HG03558 (cell line): Measurements from ENCODE around the gene COL18A1.
"Not testable (repeated sequence)": the region's sequence is repeated elsewhere in the genome, so short reads cannot be mapped to it uniquely, and the experiment has no call there.

Experiments used
- ATAC-seq: cut with Tn5 transposase; IDR thresholded peaks from one replicate; pipeline ENCODE4 v1.9.1; 2021; ENCODE audit warnings: moderate number of reproducible peaks; ENCODE audit not compliant: unreplicated experiment; ENCODE audit errors: extremely low read depth

Gene COL18A1

DNA sequence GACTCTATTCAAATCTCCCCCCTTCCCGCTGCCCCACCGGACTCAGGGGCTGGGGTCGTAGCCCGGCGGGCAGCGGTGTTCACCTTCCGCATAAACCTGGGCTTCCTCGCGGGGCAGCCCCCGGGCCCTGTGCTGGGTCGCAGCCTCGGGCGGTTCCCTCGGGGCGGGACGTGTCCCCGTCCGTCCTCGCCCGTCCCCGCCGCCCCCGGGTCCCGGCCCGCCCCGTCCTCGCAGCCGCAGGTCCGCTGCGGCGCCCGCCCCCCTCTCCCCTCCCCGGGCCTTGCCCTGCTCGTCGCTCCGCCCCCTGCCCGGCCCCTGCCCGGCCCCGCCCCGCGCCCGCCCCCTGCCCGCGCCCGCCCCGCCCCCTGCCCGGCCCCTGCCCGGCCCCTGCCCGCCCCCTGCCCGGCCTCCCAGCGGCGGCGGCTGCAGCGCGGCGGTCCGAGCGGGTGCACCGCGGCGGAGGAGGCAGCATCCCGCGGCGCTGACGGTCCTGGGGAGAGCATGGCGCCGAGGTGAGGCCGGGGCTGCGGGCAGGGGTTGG lies at the start of gene COL18A1:
COL18A1 (plus strand) TSS at position 436 of the 541 bp plus-strand sequence; CDS start at position 502, 66 bp downstream.
- ATAC-seq, result no peak

DNA sequence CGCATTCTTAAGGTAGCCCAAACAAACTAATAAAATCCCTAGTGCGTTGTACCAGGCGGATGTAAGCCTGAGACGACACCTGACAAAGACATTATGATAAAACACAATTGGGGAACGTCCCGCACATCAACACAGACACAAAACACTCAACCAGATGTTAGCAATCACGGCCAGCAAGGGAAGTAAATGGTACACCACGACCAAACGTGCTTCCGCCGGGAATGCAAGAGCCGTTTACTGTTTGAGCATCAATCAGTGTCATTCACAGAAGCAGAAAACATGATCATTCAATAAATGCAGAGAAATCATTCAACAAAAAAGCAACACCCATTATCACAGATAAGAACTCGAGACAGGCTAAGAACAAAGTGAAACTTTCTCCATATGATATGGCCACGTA lies 49.4 kb upstream of the COL18A1 start:
- ATAC-seq, result no peak

DNA sequence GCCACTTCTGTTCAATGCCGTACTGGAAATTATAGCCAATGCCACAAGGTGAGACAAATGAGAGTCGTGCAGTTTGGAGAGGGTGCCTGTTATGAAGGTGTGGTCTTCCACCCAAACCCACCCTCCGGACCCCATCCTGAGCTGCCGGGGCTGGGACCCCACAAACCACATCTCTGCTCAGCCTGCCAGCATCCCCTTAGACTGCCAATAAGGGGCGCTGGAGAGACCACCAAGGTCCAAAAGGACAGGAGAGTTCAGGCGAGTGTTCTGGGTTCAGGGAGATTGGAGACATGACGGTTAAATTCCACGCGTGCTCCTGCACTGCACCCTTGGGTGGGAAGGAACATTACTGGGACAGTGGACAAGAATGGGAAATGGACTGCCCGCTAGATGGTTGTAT lies 48.7 kb upstream of the COL18A1 start:
- no peak for ATAC-seq

DNA sequence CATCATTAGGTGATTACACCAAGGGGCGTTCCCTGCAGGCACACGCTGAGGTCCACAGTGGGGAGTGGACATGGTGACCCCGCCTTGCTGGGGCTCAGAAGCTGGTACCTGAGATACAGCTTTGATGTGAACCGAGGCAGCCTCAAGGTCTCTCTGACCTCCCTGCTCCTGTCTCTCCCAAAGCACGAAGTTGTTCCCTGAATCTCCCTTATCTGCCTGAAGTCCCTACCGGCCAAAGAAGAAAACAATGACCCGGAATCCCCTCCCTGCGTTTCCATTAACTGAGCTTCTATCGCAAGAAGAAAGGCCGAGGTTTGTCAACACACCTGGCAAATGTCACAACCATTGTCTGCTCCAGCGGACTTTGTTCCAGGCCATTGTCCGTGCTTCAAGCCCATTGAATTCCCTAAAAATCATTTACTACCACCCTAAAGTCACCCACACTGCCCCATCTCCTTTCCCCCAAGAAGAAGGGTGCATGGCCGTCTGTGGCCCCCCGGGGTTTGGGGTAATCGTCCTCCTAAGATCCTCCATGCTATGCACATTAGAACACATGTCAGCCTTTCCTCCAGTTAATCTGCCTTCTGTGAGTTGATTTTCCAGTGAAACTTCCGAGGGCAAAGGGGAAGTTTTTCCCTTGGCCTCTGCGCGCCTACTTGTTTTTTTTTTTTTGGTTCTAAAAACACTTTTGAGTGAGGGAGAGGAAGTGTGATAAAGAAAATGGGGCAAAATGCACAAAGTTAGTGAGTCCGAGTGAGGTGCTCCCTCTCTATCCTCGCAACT lies 48.1 kb upstream of the COL18A1 start:
- ATAC-seq, result no peak

DNA sequence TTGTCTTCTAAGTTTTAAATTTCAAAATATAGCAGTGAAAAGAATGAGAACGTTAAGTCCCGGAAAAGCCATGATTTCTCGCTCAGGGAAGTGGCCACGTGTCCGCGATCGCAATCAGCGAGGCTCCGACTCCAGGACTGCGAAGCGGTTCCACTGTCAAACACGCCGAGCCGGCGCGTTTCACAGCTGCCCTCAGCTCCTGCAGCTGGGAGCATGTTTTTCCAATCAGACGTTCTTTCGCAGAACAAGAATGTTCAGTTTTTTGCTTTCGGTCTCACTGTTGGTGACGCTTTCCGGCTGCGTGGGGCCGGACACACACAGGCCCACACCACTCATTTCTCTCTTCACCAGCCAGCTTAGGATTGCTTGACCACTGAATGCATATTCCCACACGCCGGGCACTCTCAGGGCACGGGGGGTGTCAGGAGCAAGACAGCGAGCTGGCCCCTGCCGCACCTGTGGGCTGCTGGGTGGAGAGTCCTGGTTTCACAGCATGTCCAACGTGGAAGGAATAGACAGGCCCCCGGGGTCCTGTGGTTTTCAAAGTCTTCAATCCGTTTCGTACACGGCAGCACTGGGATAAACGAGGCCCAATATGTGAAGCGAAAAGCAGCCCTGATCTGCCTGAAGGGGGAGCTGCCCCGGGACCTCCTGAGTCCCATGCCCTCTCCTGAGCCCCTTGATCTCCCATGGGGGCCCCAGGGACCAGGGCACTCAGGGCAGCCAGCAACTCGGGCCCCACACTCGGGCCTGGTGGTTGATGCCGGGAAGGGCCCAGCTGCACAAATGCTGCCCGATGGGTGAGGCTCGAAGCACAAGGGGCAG lies 47.3 kb upstream of the COL18A1 start:
- no peak for ATAC-seq

DNA sequence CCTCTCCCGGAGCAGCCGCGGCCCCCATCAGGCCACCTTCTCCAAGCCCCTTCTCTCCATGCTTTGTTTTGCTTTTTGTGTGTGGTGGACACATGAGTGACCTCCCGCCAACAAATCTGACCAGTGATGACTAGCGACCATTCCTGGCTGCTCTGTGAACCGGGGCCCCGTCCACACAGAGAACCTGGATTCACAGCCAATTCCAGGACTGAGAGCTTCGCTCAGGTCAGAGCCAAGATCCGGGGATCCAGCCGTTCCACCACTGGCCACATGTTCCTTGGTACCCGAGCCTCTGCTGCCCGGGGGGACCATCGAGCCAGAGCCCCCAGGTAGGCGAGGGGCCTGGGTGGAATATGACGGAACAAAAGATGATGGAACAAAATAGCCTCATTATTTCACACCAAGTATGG lies 46.7 kb upstream of the COL18A1 start:
- no peak for ATAC-seq

DNA sequence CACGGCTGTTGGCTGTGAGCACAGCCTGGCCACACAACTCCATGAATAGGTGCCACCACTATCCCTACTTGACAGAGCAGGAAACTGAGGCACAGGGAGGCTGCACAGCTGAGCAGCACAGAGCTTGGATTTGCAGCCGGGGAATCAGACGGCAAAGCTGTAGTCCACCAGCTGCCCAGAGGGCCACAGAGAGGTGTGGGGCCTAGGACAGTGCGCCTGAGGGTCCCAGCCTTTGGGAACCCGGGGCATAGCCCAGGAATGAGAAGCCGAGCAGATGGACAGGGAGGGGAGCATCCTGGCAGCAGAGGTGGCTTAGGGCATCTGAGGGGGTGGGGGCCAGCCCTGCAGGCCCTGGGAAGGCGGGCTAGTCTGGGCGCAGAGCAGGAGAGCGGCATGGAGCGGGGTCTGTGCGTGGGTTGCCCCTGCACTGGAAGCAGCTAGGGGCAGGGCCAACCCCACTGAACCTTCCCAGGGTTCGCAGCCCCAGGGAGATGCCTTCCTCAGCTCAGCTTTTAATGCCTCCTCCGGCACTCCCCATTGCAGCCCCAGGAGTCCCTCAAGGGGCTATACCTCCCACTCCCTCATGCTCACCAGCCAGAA lies 46.2 kb upstream of the COL18A1 start:
- no peak for ATAC-seq

DNA sequence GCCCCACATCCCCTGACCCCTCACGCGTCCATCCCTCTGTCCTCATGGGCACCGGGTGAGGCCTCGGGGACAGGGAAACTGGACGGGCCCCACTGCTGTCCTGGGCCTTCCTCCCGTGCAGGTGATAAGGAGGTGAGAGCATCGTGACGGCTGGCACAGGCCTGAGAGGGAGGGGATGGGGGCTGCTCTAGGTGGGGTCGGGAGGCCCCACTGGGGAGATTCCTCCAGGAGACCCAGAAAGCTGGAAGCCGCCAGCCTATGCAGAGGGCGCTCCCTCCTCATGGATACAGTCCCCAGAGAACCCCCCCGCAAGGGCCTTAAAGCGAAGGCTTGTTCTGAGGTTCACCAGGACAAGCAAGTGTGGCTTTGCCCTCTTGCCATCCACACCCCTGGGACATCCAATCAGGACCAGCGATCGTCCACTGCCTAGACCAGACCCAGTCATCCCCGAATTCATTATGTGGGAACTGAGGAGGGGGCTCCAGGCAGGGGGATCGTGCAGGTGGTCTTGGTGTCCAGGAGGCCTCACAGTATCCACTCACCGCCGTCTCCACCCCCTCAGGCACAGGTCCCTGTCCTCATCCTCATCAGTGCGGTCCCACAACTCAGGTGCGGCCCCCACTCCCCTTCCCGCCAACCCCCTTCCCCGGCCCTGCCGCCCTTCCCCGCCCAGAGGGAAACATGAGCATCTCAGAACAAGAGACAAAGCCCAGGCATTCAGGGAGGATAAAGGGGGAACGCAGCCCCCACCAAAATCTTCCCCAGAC lies 45.3 kb upstream of the COL18A1 start:
- no peak for ATAC-seq

DNA sequence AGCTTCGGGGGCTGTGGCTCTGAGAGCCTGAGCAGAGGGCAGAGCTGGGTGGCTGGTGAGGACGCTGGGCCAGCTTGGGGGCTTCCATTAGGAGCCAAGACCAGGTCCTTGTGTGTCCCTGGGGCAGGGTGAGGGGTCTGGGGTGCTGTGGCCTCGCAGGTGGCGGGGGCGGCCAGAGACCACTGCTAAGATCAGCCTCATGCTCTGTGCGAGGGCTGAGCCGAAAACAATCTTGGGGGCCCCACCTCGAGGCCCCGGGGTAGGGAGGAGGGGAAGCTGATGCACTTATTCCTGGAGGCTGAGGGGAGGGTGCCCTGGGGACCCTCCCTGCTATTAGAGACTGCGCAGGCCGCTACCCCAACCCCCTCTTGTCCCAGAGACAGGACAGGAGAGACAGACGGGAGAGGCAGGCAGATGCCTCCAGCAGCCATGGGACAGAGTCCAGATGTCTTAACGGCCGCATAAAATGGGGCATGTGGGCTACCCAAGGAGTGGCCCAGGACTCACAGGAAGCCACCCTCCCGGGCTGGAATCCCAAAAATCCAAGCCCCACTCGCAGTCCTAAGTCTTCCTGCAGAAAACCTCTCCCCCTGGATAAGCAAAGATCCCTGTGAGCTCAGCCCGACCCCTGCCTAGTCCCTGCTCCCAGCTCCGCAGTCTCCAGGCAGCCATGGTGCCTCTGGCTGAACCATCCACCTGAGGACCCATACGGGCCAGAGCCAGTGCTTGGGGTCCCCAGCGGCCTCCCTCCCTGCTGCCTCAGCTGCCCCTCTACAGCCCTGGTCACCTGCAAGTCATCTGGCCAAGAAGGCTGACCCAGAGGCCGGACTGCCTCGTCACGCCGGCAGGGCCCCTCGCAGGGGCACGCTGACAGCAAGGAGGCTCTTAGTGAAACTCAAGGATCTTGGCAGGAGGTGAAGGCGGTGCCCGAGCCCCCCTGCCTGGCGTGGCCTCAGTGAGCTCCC lies 43.6 kb upstream of the COL18A1 start:
- no peak for ATAC-seq

DNA sequence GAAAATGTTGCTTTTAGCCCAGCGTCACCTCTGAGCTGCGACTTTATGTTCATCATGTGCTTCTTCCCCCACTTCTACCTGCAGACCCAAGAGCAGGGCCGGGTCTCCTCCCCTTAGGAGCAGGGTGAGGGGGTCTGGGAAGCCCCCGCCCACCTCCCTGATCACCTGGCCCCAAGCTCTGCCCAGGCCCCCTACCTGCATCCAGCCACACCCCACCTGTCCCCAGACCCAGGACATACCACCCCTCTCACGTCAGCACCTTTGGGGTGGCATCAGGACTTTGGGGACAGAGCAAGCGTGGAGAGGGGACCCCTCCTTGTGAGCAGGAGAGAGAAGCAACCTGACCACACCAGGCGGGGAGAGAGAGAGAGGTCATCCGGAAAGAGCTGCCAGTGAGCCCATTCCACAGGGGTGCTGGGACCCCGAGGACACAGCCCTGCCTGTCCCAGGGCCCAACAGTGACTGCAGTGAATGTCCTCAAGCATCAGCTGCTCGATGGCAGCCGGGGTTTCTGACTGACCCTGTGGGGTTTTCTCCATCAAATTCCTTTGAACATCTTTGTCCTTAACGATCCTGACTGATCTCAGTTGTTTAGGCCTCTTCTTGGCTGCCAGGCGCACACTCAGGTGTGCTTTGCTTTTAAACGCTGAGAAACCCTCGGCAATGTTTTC lies 42.8 kb upstream of the COL18A1 start:
- no peak for ATAC-seq

DNA sequence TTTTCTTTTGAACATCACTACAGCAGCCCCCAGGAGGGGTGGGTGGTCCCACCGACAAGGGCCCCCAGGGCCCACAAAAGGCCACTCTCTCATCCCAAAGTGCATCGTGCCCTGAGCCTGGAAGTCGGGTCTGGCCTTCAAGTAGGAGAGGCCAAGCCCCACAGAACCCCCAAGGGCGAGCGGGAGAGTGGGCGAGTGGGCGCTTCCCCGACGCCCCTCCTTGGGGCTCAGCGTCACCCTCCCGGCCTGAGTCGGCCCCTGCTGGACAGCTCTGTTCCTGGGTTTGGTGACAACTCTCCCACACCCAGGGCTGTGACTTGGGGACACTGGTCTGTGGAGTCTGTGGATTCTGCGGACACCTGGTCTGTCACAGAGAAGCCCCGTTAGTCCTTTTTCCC lies 42.2 kb upstream of the COL18A1 start:
- ATAC-seq, result no peak

DNA sequence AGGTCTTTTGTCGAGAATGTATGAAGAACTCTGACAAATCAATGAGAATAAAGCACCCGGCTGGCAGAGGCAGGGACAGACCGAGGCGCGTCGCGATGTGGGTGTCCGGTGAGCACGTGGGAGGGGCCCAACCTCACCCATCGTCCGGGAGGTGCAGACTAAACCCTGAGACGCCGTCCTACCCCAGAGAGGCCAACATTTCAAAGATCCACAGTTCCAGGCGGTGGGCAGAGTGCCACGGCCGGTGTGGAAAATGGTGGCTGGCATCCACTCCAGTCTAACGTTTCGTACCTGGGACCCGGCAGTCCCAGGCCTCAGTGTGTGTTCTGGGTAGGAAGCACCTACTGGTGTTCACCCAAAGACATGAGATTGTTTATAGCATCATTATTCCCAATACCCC lies 41.7 kb upstream of the COL18A1 start:
- not testable (repeated sequence) for ATAC-seq

DNA sequence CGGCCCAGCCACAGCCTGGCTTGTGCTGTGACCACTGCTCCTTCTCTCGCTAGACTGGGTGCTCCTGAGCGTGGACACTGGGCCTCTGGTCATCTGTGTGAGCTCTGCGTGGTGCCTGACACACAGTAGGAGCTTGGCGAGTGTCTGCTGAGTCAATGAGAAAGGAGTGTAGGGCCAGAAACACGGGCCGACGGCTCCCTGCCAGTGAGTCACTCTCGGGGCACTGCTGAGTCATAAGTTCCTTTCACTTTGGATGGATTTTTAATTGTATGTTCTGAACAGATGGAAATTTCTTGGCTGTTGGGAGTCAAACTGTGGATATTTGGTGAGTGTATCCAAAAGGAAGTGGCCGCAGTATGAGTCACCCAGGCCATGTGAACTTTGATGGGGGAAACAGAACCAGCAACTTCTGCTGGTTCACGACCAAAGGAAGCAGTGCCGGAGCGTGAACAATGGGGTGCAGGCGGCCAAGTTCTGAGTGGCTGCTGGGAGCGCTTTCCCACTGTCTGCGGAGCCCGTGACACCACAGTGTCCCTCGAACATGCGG lies 41.0 kb upstream of the COL18A1 start:
- ATAC-seq, result no peak

DNA sequence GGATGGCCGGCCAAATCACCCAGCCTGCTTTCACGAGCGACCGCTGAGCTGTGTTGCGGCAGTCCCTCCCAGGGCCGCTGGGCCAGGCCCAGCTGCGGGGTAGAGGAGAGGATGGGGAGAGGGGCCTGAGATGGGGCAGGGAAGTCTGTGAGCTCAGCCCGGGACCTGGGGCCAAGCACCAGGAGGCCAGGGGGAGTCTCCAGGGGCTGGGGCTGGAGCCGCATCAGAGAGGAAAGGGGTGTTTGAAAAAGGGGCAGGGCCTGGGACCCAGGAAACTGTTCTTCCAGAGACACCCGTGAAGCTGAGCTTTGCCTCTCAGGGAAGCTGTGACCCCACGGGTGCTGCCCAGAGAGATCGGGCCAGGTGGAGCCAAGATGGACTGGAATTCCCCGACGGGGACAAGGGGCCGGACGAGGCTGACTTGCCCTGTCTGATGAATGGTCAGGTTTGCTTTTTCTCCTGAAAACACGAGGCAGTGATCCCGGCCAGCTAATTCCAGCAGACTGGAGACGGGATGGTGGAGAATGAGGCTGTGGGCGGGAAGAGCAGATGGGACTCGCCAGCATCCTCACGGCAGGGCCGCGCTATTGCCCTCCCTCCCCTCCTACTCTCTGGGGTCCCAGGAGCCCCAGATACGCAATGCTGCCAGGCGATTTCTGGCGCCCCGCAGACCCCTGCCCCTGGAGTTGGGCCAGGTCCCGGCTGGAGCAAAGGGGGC lies 40.3 kb upstream of the COL18A1 start:
- no peak for ATAC-seq

DNA sequence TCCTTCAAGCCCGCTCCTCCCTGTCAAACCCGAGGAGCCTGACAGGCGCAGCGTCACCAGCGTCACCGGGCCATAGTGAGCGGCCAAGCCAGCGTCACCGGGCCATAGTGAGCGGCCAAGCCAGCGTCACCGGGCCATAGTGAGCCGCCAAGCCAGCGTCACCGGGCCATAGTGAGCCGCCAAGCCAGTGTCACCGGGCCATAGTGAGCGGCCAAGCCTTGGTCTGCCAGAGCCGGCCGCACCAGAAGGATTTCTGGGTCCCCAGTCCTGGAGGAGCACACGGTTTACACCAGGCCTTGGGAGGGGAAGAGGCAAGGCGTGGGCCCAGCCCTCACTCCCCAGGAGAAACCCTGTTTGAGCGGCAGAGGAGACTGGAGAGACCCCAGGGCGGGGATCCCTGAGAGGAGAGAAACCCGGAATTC lies 39.8 kb upstream of the COL18A1 start:
- no peak for ATAC-seq

DNA sequence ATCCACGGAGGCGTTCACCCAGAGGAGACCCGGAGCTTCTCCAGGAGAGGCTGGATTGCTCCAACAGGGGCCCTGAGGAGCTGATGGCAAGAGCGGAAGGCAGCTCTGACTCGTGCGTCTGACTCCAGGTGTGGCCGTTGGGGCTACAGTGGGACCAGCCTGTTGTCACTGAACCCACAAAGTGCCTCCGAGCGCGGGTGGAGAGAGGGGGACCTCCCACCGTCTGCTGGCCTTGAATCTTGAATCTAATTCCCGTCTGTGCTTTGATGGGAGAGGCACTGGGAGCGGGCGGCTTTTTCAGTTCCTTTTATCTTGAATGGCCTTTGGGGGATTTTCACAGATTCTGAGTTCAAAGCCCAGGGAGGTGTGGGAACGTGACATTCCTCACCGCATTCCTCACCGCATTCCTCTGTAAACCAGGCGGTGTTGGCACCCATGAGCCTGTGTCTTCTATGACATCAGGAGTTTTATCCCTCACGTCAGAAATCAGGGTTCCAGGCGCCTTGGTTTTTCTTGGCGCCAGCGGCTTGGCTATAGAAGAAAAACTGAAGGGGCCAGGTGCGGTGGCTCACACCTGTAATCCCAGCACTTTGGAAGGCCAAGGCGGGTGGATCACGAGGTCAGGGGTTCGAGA lies 39.2 kb upstream of the COL18A1 start:
- ATAC-seq, result no peak

DNA sequence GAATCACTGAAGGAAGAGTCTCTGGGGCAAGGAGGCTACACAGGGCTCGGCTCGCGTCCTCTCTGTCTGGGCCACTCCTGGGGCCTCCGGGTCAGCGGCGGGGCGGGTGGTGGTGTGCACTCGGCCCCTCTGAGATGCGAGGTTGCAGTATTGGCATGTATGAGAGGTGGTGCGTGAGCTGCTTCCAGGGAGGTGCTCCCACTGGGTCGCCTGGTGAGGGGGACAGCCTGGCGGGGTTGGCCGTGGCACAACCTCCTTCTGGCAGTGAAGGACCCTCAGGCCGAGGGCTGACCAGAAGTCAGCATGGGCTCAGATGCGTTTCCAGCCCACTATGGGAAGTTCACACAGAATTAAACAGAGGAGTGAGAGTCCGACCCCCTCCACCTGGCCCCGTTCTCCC lies 38.5 kb upstream of the COL18A1 start:
- no peak for ATAC-seq
